Ectodermal cell (in vitro differentiated cells): ENCODE measurements around the gene STXBP6.
"Not testable (repeated sequence)": the region's sequence is repeated elsewhere in the genome, so short reads cannot be mapped to it uniquely, and the experiment has no call there.

ENCODE experiments used
- H3K27ac ChIP-seq: 2 replicates; pipeline ENCODE4 v1.7.0; 2013; ENCODE audit warnings: mild to moderate bottlenecking, low read depth, low read length; ENCODE audit not compliant: insufficient read depth, poor library complexity, severe bottlenecking
- H3K27me3 ChIP-seq: 2 replicates; pipeline ENCODE4 v1.7.0; 2013; ENCODE audit warnings: mild to moderate bottlenecking, low read length; ENCODE audit not compliant: insufficient read depth, control insufficient read depth, poor library complexity, severe bottlenecking
- H3K36me3 ChIP-seq: one replicate; pipeline ENCODE4 v1.7.0; 2013; ENCODE audit warnings: low read length; ENCODE audit not compliant: control insufficient read depth, insufficient read depth
- H3K4me1 ChIP-seq: one replicate; pipeline ENCODE4 v1.7.0; 2013; ENCODE audit warnings: low read length; ENCODE audit not compliant: control insufficient read depth, insufficient read depth
- H3K4me3 ChIP-seq: 2 replicates; pipeline ENCODE4 v1.7.0; 2013; ENCODE audit warnings: low read depth, low read length, control low read depth; ENCODE audit not compliant: insufficient read depth
- H3K9me3 ChIP-seq: 2 replicates; pipeline ENCODE4 v1.7.0; 2013; ENCODE audit warnings: mild to moderate bottlenecking, low read length, moderate library complexity; ENCODE audit not compliant: control insufficient read depth
- WGBS, 2 experiments: methylation state at CpG; one replicate each; pipeline ENCODE4 v1.1.7; 2013; ENCODE audit warnings: missing lambda C conversion rate in 2 of 2; 5-methylcytosine and 5-hydroxymethylcytosine counted together

STXBP6 gene

GRCh38 chr14:24944800-24945199, 105.1 kb downstream of the STXBP6 start:
- no peaks in the 10 kb centered on the region for H3K27me3 ChIP-seq
- peaks cover 14% of the 10 kb centered on the region for H3K4me1 ChIP-seq
- WGBS, 2 experiments = 46 to 50% methylated on average over 2 of the region's 2 CpGs
- no peaks in the 10 kb centered on the region for H3K36me3 ChIP-seq
- no peak overlapping the region for H3K27ac ChIP-seq
- H3K4me3 ChIP-seq = no peak overlapping the region
- H3K9me3 ChIP-seq = no peaks in the 10 kb centered on the region

- no peaks in the 10 kb centered on the region for H3K36me3 ChIP-seq
- H3K4me1 ChIP-seq = peaks cover 10% of the 10 kb centered on the region
- no peaks in the 10 kb centered on the region for H3K27me3 ChIP-seq
- 25 to 37% methylated on average over 3 of the region's 3 CpGs for WGBS, 2 experiments
- H3K27ac ChIP-seq = no peak overlapping the region
- H3K4me3 ChIP-seq = no peak overlapping the region
- no peaks in the 10 kb centered on the region for H3K9me3 ChIP-seq
Observed at GRCh38 chr14:24943024-24943423, 106.9 kb downstream of the STXBP6 start.

- H3K36me3 ChIP-seq = no peaks in the 10 kb centered on the region
- no peaks in the 10 kb centered on the region for H3K9me3 ChIP-seq
- no peak overlapping the region for H3K27ac ChIP-seq
- 87% methylated on average over 1 of the region's 1 CpG for WGBS, 2 experiments
- no peak overlapping the region for H3K4me3 ChIP-seq
- H3K27me3 ChIP-seq = no peaks in the 10 kb centered on the region
- H3K4me1 ChIP-seq = peaks cover 10% of the 10 kb centered on the region
Observed at GRCh38 chr14:24941719-24942118, 108.2 kb downstream of the STXBP6 start.

GRCh38 chr14:24940213-24940783, 109.6 kb downstream of the STXBP6 start:
- no peaks in the 10 kb centered on the region for H3K9me3 ChIP-seq
- H3K27me3 ChIP-seq = no peaks in the 10 kb centered on the region
- H3K36me3 ChIP-seq = no peaks in the 10 kb centered on the region
- H3K4me1 ChIP-seq = peaks cover 10% of the 10 kb centered on the region
- WGBS, 2 experiments = 91 to 92% methylated on average over 5 of the region's 5 CpGs
- no peak overlapping the region for H3K4me3 ChIP-seq
- no peak overlapping the region for H3K27ac ChIP-seq

GRCh38 chr14:24938593-24938992, 111.4 kb downstream of the STXBP6 start:
- 74 to 86% methylated on average over 1 of the region's 1 CpG for WGBS, 2 experiments

GRCh38 chr14:24937300-24937699, 112.6 kb downstream of the STXBP6 start:
- no peak overlapping the region for H3K4me3 ChIP-seq
- no peaks in the 10 kb centered on the region for H3K27me3 ChIP-seq
- no peak overlapping the region for H3K27ac ChIP-seq
- H3K36me3 ChIP-seq = no peaks in the 10 kb centered on the region
- H3K9me3 ChIP-seq = no peaks in the 10 kb centered on the region
- no CpG with 5 or more reads among the region's 1 CpG for WGBS, 2 experiments
- H3K4me1 ChIP-seq = no peaks in the 10 kb centered on the region

More at GRCh38 chr14:24938593-24938992, 111.4 kb downstream of the STXBP6 start:
- Histone ChIP-seq H3K27me3 (no peaks in the 10 kb centered on the region), H3K4me1 (peaks cover 10% of the 10 kb centered on the region), H3K36me3 (no peaks in the 10 kb centered on the region), H3K27ac (no peak overlapping the region), H3K9me3 (no peaks in the 10 kb centered on the region), H3K4me3 (no peak overlapping the region)

GRCh38 chr14:24936773-24937172, 113.2 kb downstream of the STXBP6 start:
- not testable (repeated sequence) for H3K27me3 ChIP-seq, H3K27ac ChIP-seq, H3K4me3 ChIP-seq, H3K4me1 ChIP-seq, H3K36me3 ChIP-seq, H3K9me3 ChIP-seq
- WGBS, 2 experiments = 92 to 93% methylated on average over 2 of the region's 2 CpGs

- Histone ChIP-seq H3K9me3 (no peaks in the 10 kb centered on the region), H3K27me3 (no peaks in the 10 kb centered on the region), H3K4me3 (no peak overlapping the region), H3K27ac (no peak overlapping the region), H3K36me3 (no peaks in the 10 kb centered on the region), H3K4me1 (no peaks in the 10 kb centered on the region)
- 71 to 94% methylated on average over 1 of the region's 1 CpG for WGBS, 2 experiments
Observed at GRCh38 chr14:24935796-24936195, 114.2 kb downstream of the STXBP6 start.

- WGBS, 2 experiments = 90 to 100% methylated on average over 1 of the region's 1 CpG
- H3K36me3 ChIP-seq = no peaks in the 10 kb centered on the region
- H3K9me3 ChIP-seq = no peaks in the 10 kb centered on the region
- H3K4me3 ChIP-seq = no peak overlapping the region
- H3K27ac ChIP-seq = no peak overlapping the region
- H3K27me3 ChIP-seq = no peaks in the 10 kb centered on the region
- no peaks in the 10 kb centered on the region for H3K4me1 ChIP-seq
Observed at GRCh38 chr14:24928386-24928900, 121.5 kb downstream of the STXBP6 start.

GRCh38 chr14:24927809-24928208, 122.1 kb downstream of the STXBP6 start:
- Histone ChIP-seq H3K9me3 (no peaks in the 10 kb centered on the region), H3K36me3 (no peaks in the 10 kb centered on the region), H3K27ac (no peak overlapping the region), H3K4me1 (no peaks in the 10 kb centered on the region), H3K4me3 (no peak overlapping the region), H3K27me3 (no peaks in the 10 kb centered on the region)
- WGBS, 2 experiments = 71 to 78% methylated on average over 4 of the region's 4 CpGs
